ENCODE measurements around the gene DBX2. TPM values are rescaled to one million over a fixed set of nuclear protein-coding genes. Genes with fewer than 3 reads are reported as not detected.

DBX2 gene
- total and polyA plus RNA-seq, 2 of the 4 experiments (the other 2 are of a cell fraction), result not detected

DNA sequence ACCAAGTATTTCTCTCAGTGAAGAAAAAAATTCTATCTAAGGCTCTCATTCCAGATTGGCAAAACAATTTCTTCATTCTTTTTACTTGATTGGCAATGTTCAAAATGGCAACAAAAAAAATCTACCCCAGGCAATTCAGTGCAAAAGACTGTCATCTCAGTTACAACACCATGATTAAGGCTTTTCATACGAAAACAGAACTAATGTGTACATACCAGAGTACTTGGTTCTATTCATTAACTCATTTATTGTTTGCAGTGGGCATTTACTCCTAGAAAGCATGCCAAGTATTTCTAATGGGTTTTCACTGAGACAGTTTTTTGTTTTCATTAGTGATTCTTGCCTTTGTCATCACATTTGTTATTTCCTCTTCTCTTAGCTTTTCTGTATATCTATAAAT is 33.0 kb downstream of the DBX2 start:
- ATAC-seq (ENCODE audit: low read depth), result no peak
- H3K4me2 ChIP-seq (ENCODE audit: low read depth, low read length), result no peak overlapping the region
- POLR2A ChIA-PET (ENCODE audit: unreplicated experiment), result no interaction called here

More for the DNA sequence above, 33.0 kb downstream of the DBX2 start:
- Histone ChIP-seq H3K18ac (ENCODE audit: low read depth, low read length) (no peak overlapping the region), H3K23ac (ENCODE audit: low read depth, low read length) (no peak overlapping the region), H2BK20ac (ENCODE audit: low read depth, low read length) (no peak overlapping the region), H2AK9ac (replicated peaks; ENCODE audit: low read depth, low read length, poor library complexity) (no peak overlapping the region), H3K4ac (ENCODE audit: low read depth, low read length) (no peak overlapping the region), H2AK5ac (ENCODE audit: low read depth, low read length) (no peak overlapping the region), H3K9me3 (ENCODE audit: control insufficient read depth, insufficient read depth, low read length) (no peaks in the 10 kb centered on the region), H3K4me1 (ENCODE audit: control insufficient read depth, insufficient read depth, low read length) (no peaks in the 10 kb centered on the region), H4K5ac (ENCODE audit: low read depth, low read length) (no peak overlapping the region), H2AFZ (replicated peaks; ENCODE audit: low read length, poor library complexity) (no peak overlapping the region), H3K27ac (ENCODE audit: insufficient read depth, low read length) (no peak overlapping the region), H2BK15ac (ENCODE audit: low read depth, low read length) (no peak overlapping the region), H3K14ac (replicated peaks; ENCODE audit: low read depth, low read length) (no peak overlapping the region), H3K36me3 (ENCODE audit: control insufficient read depth, insufficient read depth, low read length) (no peaks in the 10 kb centered on the region), H4K20me1 (ENCODE audit: insufficient read depth, low read length) (no peaks in the 10 kb centered on the region), H2BK120ac (ENCODE audit: low read depth, low read length) (no peak overlapping the region), H3K9ac (ENCODE audit: low read depth, low read length) (no peak overlapping the region), H3K4me3 (ENCODE audit: insufficient read depth, low read depth, low read length) (no peak overlapping the region), H3K79me1 (ENCODE audit: low read depth in 1 of 2, low read length in 2 of 2) (no peaks in the 10 kb centered on the region), H4K91ac (ENCODE audit: insufficient read depth, low read depth, low read length) (no peak overlapping the region), H4K8ac (ENCODE audit: low read depth in 2 of 2, low read length in 2 of 2) (no peak overlapping the region), H3K27me3 (ENCODE audit: control insufficient read depth, insufficient read depth, low read length) (no peaks in the 10 kb centered on the region), H3K56ac (ENCODE audit: extremely low read depth, insufficient read depth, low read length) (no peak overlapping the region), H3K9me1 (ENCODE audit: insufficient read depth, low read length) (no peaks in the 10 kb centered on the region), H2BK5ac (ENCODE audit: low read depth, low read length, poor library complexity, severe bottlenecking) (no peak overlapping the region)
- no peak for DNase-seq
- in situ Hi-C loops (cut with MboI; ENCODE audit: low sequenced_read_pairs) (no loop called here), intact Hi-C loops (cut with micrococcal nuclease) (no loop called here), dilution Hi-C loops (cut with HindIII; ENCODE audit: low sequenced_read_pairs, unreplicated experiment) (no loop called here)
- TF ChIP-seq CHD1 (IDR thresholded peaks at IDR 0.05; ENCODE audit: low read depth, low read length) (no peak), POLR2A (IDR thresholded peaks at IDR 0.05; ENCODE audit: low read depth, low read length) (no peak), MAFK (IDR thresholded peaks at IDR 0.05; ENCODE audit: low read depth, low read length) (no peak)
- no TSS peak for BruUV-seq (replicated peaks)
- CTCF ChIA-PET, result no interaction called here
- WGBS, 2 experiments (ENCODE audit: extremely low coverage in 2 of 2, insufficient read length in 1 of 2), result no CpG with 5 or more reads among the region's 1 CpG

All from IMR-90 (cell line).